Measurements from ENCODE around the gene MAML3.

MAML3 gene

GRCh38 chr4:140037353-140038030 is 116.5 kb downstream of the MAML3 start:
- peak; percentile 73 for DNase-seq

- DNase-seq = no peak
Observed at GRCh38 chr4:140031706-140032105, 122.3 kb downstream of the MAML3 start.

GRCh38 chr4:140031061-140031460 is 122.9 kb downstream of the MAML3 start:
- no peak for DNase-seq

- DNase-seq = no peak
Observed at GRCh38 chr4:140028676-140029517, 125.1 kb downstream of the MAML3 start.

- no peak for DNase-seq
Observed at GRCh38 chr4:140028101-140028500, 125.9 kb downstream of the MAML3 start.

- no peak for DNase-seq
Observed at GRCh38 chr4:140027101-140027500, 126.9 kb downstream of the MAML3 start.

- no peak for DNase-seq
Observed at GRCh38 chr4:140025470-140025869, 128.5 kb downstream of the MAML3 start.

GRCh38 chr4:140020457-140021361 is 133.3 kb downstream of the MAML3 start:
- DNase-seq = no peak

GRCh38 chr4:140019619-140020347 is 134.2 kb downstream of the MAML3 start:
- no peak for DNase-seq

GRCh38 chr4:140018931-140019618 is 134.9 kb downstream of the MAML3 start:
- no peak for DNase-seq

GRCh38 chr4:140014284-140014683 is 139.7 kb downstream of the MAML3 start:
- DNase-seq = no peak

- DNase-seq = peak; percentile 54
Observed at GRCh38 chr4:140012688-140013486, 141.1 kb downstream of the MAML3 start.

- no peak for DNase-seq
Observed at GRCh38 chr4:140005699-140006098, 148.3 kb downstream of the MAML3 start.

GRCh38 chr4:140004922-140005627 is 148.9 kb downstream of the MAML3 start:
- no peak for DNase-seq

GRCh38 chr4:140004549-140004895 is 149.5 kb downstream of the MAML3 start:
- DNase-seq = peak; percentile 3

GRCh38 chr4:140003876-140004548 is 150.0 kb downstream of the MAML3 start:
- no peak for DNase-seq

GRCh38 chr4:140000232-140000631 is 153.8 kb downstream of the MAML3 start:
- no peak for DNase-seq

- DNase-seq = peak; percentile 74
Observed at GRCh38 chr4:139988863-139989765, 164.9 kb downstream of the MAML3 start.

GRCh38 chr4:139987502-139987850 is 166.5 kb downstream of the MAML3 start:
- DNase-seq = no peak
